COLO668 (cell line): ENCODE data around the gene APEH.

Source experiments
- DNase-seq: peaks from one replicate; lab custom pipeline; 2025; ENCODE audit not compliant: unreplicated experiment; lab: John Stamatoyannopoulos, UW

Gene APEH

DNA sequence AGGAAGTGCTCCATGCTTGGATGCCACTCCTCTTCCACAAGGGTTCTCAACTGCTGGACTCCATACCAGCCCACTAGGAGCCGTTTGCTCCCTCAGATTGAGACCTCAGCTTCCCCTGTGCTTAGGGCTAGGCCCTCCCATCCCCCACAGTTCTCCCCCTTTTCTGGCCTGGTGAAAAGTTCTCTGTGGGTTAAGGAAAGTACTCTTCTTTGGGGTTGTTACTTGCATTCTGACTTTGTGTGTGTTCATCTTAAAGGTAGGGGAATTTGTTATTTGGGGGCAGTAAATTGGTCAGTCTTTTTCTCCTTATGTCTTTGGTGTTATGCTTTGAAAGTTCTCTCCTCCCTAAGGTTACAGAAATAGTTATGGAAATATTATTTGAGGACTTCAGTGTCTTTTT lies 24.0 kb upstream of the APEH start:
- DNase-seq = no peak

DNA sequence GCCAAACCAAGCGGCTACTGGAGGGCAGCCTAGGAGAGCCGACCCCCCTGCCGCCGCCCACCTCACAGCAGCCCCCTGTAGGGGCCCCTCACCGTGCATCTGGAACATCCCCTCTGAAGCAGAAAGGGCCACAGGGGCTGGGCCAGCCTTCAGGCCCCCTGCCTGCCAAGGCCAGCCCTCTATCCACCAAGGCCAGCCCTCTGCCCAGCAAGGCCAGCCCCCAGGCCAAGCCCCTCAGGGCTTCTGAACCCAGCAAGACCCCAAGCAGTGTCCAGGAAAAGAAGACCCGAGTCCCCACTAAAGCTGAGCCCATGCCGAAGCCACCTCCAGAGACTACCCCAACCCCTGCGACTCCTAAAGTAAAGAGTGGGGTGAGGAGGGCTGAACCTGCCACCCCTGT lies 23.5 kb upstream of the APEH start:
- no peak for DNase-seq

DNA sequence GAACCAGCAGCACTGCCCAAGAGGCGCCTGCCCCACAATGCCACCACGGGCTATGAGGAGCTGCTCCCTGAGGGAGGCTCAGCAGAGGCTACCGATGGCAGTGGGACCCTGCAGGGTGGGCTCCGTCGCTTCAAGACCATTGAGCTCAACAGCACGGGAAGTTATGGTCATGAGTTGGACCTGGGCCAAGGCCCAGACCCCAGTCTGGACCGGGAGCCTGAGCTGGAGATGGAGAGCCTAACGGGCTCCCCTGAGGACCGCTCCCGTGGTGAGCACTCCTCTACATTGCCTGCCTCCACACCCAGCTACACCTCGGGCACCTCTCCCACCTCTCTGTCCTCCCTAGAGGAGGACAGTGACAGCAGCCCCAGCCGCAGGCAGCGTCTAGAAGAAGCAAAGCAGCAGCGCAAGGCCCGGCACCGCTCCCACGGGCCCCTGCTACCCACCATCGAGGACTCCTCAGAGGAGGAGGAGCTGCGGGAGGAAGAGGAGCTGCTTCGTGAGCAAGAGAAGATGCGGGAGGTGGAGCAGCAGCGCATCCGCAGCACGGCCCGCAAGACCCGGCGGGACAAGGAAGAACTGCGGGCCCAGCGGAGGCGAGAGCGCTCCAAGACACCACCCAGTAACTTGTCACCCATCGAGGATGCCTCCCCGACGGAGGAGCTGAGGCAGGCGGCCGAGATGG lies 21.8 kb upstream of the APEH start:
- DNase-seq = no peak

DNA sequence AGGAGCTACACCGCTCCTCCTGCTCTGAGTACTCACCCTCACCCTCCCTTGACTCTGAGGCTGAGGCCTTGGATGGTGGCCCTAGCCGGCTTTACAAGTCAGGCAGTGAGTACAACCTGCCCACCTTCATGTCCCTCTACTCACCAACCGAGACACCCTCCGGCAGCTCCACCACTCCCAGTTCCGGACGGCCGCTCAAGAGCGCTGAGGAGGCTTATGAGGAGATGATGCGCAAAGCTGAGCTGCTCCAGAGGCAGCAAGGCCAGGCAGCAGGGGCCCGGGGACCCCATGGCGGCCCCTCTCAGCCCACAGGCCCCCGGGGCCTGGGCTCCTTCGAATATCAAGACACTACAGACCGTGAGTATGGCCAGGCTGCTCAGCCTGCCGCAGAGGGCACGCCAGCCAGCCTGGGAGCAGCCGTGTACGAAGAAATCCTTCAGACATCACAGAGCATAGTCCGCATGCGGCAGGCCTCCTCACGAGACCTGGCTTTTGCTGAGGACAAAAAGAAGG lies 21.2 kb upstream of the APEH start:
- no peak for DNase-seq

DNA sequence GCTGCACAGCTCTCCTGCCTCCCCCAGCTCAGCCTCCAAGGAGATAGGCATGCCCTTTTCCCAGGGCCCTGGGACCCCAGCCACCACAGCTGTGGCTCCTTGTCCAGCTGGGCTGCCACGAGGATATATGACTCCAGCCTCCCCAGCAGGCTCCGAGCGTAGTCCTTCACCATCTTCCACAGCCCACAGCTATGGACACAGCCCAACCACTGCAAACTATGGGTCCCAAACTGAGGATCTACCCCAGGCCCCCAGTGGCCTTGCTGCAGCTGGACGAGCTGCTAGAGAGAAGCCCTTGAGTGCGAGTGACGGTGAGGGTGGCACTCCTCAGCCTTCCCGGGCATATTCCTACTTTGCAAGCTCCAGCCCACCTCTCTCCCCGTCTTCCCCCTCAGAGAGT lies 20.5 kb upstream of the APEH start:
- DNase-seq = no peak

DNA sequence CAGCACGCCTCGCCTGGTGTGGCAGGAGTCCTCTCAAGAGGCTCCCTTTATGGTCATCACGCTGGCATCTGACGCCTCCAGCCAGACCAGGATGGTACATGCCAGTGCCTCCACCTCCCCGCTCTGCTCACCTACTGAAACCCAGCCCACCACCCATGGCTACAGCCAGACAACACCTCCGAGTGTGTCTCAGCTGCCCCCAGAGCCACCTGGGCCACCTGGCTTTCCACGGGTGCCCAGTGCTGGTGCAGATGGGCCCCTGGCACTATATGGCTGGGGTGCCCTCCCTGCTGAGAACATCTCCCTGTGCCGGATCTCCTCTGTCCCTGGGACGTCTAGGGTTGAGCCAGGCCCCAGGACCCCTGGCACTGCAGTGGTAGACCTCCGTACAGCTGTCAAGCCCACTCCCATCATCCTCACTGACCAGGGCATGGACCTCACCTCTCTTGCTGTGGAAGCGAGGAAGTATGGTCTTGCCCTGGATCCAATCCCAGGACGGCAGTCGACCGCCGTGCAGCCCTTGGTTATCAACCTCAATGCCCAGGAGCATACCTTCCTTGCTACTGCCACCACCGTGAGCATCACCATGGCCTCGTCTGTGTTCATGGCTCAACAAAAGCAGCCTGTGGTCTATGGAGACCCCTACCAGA lies 19.9 kb upstream of the APEH start:
- DNase-seq = no peak

DNA sequence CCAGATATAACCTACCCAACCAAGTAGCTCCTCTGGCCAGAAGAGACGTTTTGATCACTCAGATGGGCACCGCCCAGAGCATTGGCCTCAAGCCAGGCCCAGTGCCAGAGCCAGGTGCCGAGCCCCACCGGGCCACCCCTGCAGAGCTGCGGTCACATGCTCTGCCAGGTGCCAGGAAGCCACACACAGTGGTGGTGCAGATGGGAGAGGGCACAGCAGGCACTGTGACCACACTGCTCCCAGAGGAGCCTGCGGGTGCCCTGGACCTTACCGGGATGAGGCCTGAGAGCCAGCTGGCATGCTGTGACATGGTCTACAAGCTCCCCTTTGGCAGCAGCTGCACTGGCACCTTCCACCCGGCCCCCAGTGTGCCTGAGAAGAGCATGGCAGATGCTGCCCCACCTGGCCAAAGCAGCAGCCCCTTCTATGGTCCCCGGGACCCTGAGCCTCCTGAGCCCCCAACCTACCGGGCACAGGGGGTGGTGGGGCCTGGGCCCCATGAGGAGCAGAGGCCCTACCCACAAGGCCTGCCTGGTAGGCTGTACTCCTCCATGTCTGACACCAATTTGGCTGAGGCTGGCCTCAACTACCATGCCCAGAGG lies 19.1 kb upstream of the APEH start:
- DNase-seq = peak; percentile 84

DNA sequence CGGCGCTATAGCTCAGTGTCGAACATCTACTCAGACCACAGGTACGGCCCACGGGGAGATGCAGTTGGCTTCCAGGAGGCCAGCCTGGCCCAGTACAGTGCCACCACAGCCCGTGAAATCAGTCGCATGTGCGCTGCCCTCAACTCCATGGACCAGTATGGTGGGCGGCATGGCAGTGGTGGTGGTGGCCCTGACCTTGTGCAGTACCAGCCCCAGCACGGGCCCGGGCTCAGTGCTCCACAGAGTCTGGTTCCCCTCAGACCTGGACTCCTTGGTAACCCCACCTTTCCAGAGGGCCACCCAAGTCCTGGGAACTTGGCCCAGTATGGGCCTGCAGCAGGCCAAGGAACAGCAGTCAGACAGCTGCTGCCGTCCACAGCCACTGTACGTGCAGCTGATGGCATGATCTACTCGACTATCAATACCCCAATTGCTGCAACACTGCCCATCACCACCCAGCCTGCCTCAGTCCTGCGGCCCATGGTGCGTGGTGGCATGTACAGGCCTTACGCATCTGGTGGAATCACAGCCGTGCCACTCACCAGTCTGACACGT lies 18.3 kb upstream of the APEH start:
- no peak for DNase-seq

DNA sequence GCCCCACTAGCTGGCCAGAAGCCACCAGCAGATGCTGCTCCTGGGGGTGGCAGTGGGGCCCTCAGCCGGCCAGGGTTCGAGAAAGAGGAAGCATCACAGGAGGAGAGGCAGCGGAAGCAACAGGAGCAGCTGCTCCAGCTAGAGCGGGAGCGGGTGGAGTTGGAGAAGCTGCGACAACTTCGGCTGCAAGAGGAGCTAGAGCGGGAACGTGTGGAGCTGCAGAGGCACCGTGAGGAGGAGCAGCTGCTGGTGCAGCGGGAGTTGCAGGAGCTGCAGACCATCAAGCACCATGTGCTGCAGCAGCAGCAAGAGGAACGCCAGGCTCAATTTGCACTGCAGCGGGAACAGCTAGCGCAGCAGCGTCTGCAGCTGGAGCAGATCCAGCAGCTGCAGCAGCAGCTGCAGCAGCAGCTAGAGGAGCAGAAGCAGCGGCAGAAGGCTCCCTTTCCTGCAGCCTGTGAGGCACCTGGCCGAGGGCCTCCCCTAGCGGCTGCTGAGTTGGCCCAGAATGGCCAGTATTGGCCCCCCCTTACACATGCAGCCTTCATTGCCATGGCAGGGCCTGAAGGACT lies 17.5 kb upstream of the APEH start:
- no peak for DNase-seq

DNA sequence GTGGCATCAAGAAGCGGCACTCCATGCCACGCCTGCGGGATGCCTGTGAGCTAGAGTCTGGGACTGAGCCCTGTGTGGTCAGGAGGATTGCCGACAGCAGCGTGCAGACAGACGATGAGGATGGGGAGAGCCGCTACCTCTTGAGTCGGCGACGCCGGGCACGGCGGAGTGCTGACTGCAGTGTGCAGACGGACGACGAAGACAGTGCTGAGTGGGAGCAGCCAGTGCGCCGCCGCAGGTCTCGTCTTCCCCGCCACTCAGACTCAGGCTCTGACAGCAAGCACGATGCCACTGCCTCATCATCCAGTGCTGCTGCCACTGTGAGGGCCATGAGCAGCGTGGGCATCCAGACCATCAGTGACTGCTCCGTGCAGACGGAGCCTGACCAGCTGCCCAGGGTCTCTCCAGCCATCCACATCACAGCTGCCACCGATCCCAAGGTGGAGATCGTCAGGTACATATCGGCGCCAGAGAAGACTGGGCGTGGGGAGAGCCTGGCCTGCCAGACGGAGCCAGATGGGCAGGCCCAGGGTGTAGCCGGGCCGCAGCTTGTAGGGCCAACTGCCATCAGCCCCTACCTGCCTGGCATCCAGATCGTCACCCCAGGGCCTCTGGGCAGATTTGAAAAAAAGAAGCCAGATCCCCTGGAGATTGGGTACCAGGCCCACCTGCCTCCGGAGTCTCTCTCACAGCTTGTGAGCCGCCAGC lies 16.8 kb upstream of the APEH start:
- DNase-seq = no peak

DNA sequence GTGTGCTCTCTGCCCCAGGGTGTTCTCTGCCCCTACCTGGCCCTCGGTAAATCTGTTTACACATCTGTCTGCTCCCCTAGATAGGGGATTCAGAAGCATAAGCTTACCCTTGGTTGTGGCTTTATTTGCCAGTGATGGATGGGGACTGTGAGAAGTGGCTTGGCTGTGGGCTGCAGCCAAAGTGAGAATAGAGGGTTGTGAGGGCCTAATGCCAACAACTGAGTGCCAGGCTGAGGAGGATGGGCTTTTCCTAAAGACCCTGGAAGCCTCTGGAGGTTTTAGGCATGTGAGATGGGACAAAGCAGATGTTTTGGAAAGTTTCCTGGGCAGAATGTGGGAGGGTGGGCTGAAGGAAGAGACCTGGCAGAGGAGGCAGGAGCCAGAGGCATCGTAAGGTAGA lies 15.4 kb upstream of the APEH start:
- DNase-seq = no peak

DNA sequence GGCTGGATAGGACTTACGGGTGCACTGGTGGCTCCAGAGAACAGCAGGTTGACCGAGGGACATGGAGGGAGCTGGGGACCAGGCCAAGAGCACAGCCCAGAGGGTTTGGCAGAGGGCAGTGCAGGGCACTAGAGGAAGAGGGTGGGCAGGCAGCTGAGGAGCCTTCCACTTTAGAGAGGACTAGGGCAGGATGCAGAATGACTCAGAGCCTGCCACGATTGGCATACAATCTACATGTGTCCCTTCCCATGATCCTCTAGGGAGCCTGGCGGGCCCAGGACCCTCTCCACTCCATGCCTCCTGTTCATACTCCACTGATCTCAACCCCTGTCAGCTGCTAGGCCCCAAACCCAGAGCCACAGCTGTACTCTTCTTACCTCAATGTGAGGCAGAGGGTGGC lies 14.4 kb upstream of the APEH start:
- no peak for DNase-seq

DNA sequence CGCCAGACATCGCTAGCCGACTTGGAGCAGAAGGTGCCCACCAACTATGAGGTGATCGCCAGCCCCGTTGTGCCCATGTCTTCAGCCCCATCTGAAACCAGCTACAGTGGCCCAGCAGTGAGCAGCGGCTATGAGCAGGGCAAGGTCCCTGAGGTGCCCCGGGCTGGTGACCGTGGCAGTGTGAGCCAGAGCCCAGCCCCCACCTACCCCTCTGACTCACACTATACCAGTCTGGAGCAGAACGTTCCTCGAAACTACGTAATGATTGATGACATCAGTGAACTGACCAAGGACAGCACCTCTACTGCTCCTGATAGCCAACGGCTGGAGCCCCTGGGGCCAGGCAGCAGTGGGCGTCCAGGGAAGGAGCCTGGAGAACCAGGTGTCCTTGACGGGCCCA lies 12.9 kb upstream of the APEH start:
- DNase-seq = no peak

DNA sequence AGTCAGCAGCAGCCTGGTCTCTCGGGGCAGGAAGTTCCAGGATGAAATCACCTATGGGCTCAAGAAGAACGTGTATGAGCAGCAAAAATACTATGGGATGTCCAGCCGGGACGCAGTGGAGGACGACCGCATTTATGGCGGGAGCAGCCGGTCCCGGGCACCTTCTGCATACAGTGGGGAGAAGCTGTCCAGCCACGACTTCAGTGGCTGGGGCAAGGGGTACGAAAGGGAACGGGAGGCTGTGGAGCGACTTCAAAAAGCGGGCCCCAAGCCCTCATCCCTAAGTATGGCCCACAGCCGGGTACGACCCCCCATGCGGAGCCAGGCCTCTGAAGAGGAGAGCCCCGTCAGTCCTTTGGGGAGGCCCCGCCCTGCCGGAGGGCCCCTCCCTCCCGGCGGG lies 12.1 kb upstream of the APEH start:
- no peak for DNase-seq

DNA sequence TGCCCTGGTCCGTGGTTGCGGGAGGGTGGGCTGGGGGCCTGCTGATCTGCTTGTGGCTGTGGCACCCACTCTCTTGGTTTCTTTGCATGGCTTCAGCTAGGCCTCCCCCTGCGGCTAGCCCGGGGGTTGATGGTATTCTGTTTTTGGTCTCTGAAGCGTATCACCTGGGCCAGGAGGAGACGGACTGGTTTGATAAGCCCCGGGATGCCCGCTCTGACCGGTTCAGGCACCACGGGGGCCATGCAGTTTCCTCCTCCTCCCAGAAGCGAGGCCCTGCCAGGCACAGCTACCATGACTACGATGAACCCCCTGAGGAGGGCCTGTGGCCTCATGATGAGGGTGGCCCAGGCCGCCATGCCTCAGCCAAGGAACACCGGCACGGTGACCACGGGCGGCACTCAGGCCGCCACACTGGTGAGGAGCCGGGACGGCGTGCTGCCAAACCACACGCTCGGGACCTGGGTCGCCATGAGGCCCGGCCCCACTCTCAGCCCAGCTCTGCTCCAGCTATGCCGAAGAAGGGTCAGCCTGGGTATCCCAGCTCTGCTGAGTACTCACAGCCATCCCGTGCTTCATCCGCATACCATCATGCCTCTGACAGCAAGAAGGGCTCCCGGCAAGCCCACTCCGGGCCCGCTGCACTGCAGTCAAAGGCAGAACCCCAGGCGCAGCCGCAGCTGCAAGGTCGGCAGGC lies 11.3 kb upstream of the APEH start:
- no peak for DNase-seq

DNA sequence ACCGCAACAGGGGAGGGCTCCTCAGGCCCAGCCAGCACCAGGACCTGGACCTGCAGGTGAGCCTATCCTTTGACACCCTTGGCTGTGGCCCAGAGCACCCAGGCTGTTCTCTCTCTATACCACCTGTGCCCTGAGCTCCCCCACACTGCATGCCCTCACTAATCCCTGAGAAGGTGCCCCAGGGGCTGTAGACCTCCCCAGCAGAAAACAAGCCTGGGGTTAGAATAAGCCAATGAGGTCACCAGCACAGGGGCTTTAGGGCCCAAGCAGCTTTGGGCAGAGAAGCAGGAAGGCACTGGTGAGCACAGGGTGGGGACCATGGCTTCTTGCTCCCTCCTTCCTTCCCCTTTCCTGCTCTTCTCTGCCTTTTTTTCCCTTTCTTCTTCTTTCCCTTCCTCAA lies 10.3 kb upstream of the APEH start:
- DNase-seq = no peak

DNA sequence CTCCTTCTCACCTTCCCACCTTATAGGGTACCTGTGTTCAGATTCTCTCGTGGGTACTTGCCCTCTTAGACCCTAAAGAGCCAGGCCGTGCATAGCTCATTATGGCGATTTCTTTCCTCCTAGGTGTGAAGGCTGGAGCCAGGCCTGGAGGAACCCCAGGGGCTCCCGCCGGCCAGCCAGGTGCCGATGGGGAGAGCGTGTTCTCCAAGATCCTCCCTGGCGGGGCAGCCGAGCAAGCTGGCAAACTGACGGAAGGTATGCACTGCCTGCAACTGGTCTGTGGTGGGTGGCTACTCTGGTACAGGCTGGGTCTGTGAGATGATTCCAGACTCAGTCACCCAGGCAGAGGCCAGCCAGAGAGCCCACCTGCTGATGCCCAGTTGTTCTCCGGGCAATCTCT lies 9.9 kb upstream of the APEH start:
- DNase-seq = no peak

DNA sequence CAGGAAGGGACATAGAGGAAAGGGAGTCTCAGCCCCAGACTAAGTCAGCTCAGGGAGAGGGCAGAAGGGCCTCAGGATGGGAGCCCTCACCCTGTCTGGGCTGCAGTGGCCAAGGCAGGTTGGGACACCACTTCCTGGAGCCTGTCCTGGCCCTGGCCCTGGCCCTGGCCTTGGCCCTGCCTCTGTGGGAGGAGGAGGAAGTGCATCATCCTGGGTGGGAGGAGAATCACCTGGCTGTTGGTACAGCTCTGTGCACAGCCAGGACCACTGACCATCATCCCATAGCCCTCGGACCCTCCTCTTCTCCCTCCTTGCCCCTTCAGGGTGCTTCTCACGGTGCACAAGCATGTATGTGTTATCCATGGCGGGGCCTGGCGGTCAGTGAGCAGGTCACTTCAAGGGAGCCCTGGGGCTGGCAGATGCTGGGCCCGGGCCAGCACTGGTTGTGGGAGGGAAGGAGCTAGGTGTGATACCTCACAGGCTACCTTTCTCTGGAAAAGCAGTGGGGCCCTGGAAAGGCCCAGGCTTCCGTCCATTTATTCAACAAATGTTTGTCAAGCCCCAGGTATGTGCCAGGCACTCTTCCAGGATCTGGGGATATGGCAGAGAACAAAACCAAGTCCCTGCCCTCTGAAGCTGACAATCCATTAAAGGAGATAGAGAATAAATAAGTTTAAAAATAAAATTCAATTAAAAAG lies 8.2 kb upstream of the APEH start:
- no peak for DNase-seq

DNA sequence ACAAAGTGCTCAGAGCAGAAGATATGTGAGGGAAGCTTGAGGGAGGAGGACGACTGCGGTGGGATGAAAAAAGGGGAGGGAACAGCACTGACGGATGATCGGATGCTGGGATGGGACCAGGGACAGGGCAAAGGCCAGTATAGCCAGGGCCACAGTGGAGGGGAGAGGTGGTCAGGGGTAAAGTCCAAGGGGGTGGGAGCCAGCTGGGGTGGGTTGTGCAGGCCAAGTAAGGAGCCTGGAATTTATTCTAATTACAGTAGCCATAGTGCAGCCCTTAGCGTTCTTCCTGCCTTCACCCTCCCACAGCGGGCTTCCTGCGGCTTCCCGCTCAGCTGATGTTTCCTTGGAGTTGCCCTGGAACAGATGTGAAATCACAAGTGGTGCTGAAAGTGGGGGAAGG lies 7.6 kb upstream of the APEH start:
- no peak for DNase-seq
